SK-N-SH (cell line): ENCODE measurements around the gene PHEX. TPM values are rescaled to one million over a fixed set of nuclear protein-coding genes. Genes with fewer than 3 reads are reported as not detected.

Experiments
- CTCF ChIA-PET: fragments of 300-600, 350-600 bp; formaldehyde crosslinking; extraction: SDS; loops from one replicate; lab custom pipeline; 2021; lab: Yijun Ruan, JAX
- POLR2A ChIA-PET: fragments of 350-600 bp; sonication (Branson Sonifier 250); formaldehyde crosslinking; extraction: SDS; loops from one replicate; lab custom pipeline; 2020; ENCODE audit warnings: antibody characterized with exemption, inconsistent platforms; lab: Yijun Ruan, JAX
- DNase-seq: peaks from one replicate; pipeline ENCODE4 v3.0.0; 2012
- H2AFZ ChIP-seq: fragments of 200-600 bp; sonication (generic); 2 replicates; pipeline ENCODE4 v1.8.1; 2016; ENCODE audit warnings: antibody characterized with exemption, mild to moderate bottlenecking, low read depth
- H3F3A ChIP-seq: fragments of 200-600 bp; sonication (generic); replicated peaks from 2 replicates; pipeline ENCODE3; 2016; ENCODE audit warnings: antibody characterized with exemption, mild to moderate bottlenecking; ENCODE audit not compliant: insufficient read depth
- H3K27ac ChIP-seq, 2 experiments: fragments of 200-500 bp in 1 of 2; fragments of 200-600 bp in 1 of 2; sonication (Bioruptor generic) in 1 of 2; sonication (generic), shearing (Covaris generic) in 1 of 2; 2 replicates each; pipeline versions ENCODE4 v1.5.1 to v1.6.1; 2014 to 2016; ENCODE audit warnings: low read depth in 2 of 2, inconsistent platforms in 1 of 2, low read length in 1 of 2, mild to moderate bottlenecking in 1 of 2, mixed read lengths in 1 of 2
- H3K27me3 ChIP-seq: fragments of 200-600 bp; sonication (generic), shearing (Covaris generic); 2 replicates; pipeline ENCODE4 v1.6.1; 2016; ENCODE audit warnings: mixed run types; ENCODE audit not compliant: insufficient read depth
- H3K36me3 ChIP-seq, 2 experiments: fragments of 200-500 bp in 1 of 2; fragments of 200-600 bp in 1 of 2; sonication (Bioruptor generic) in 1 of 2; sonication (generic) in 1 of 2; replicated peaks in 1 of 2; 2 replicates each; pipeline versions ENCODE3 to v1.5.1; 2014 to 2016; ENCODE audit warnings: low read length in 1 of 2, mild to moderate bottlenecking in 1 of 2; ENCODE audit not compliant: insufficient read depth in 2 of 2, control insufficient read depth in 1 of 2
- H3K4me1 ChIP-seq, 2 experiments: fragments of 200-500 bp in 1 of 2; fragments of 200-600 bp in 1 of 2; sonication (Bioruptor generic) in 1 of 2; sonication (generic), shearing (Covaris generic) in 1 of 2; 2 replicates each; pipeline versions ENCODE4 v1.5.1 to v1.6.1; 2014 to 2016; ENCODE audit warnings: low read depth in 1 of 2, low read length in 1 of 2, mixed run types in 1 of 2; ENCODE audit not compliant: insufficient read depth in 2 of 2, control insufficient read depth in 1 of 2
- H3K4me2 ChIP-seq: fragments of 200-600 bp; sonication (generic), shearing (Covaris generic); 2 replicates; pipeline ENCODE4 v1.6.1; 2017; ENCODE audit warnings: mixed run types
- H3K4me3 ChIP-seq, 2 experiments: fragments of 200-500 bp in 1 of 2; fragments of 200-600 bp in 1 of 2; sonication (Bioruptor generic) in 1 of 2; sonication (generic), shearing (Covaris generic) in 1 of 2; 2 replicates each; pipeline versions ENCODE4 v1.5.1 to v1.8.1; 2014 to 2016; ENCODE audit warnings: low read depth in 2 of 2, inconsistent platforms in 1 of 2, low read length in 1 of 2, mild to moderate bottlenecking in 1 of 2, mixed read lengths in 1 of 2, moderate library complexity in 1 of 2
- H3K79me2 ChIP-seq: fragments of 200-600 bp; sonication (generic); 2 replicates; pipeline ENCODE4 v1.8.1; 2017; ENCODE audit warnings: mild to moderate bottlenecking; ENCODE audit not compliant: insufficient read depth
- H3K9ac ChIP-seq: fragments of 200-600 bp; sonication (generic); 2 replicates; pipeline ENCODE4 v1.6.1; 2017; ENCODE audit warnings: mixed run types
- H3K9me2 ChIP-seq: fragments of 200-600 bp; sonication (generic); 2 replicates; pipeline ENCODE4 v1.6.1; 2017; ENCODE audit warnings: mixed run types
- H3K9me3 ChIP-seq: fragments of 200-600 bp; sonication (generic); 2 replicates; pipeline ENCODE4 v1.6.1; 2017; ENCODE audit warnings: mixed run types, mild to moderate bottlenecking, moderate library complexity
- H4K20me1 ChIP-seq: fragments of 200-600 bp; sonication (generic); 2 replicates; pipeline ENCODE4 v1.6.1; 2017; ENCODE audit warnings: mild to moderate bottlenecking, mixed run types; ENCODE audit not compliant: insufficient read depth
- EP300 ChIP-seq, 2 experiments: IDR thresholded peaks; 2 replicates each; pipeline versions ENCODE4 v1.4.0 to v1.6.1; 2012; ENCODE audit warnings: borderline replicate concordance in 1 of 2, low read depth in 1 of 2, low read length in 1 of 2
- EZH2phosphoT487 ChIP-seq: fragments of 200-600 bp; sonication (generic); IDR thresholded peaks from 2 replicates; pipeline ENCODE4 v1.6.1; 2017; ENCODE audit warnings: low read depth, mixed run types, mild to moderate bottlenecking, antibody characterized with exemption, moderate library complexity, borderline replicate concordance
- FOSL2 ChIP-seq: IDR thresholded peaks from 2 replicates; pipeline ENCODE4 v1.4.0; 2012; ENCODE audit warnings: low read depth, mild to moderate bottlenecking, moderate library complexity, borderline replicate concordance
- FOXM1 ChIP-seq: IDR thresholded peaks from 2 replicates; pipeline ENCODE4 v1.4.0; 2012; ENCODE audit warnings: low read depth, mild to moderate bottlenecking
- GATA2 ChIP-seq: sonication (generic); formaldehyde crosslinking; IDR thresholded peaks from 2 replicates; pipeline ENCODE4 v1.5.0; 2020; ENCODE audit warnings: mild to moderate bottlenecking, missing genetic modification reagents
- IRF3 ChIP-seq: fragments of 150-350 bp; IDR thresholded peaks from 2 replicates; pipeline ENCODE4 v1.6.1; 2016; ENCODE audit warnings: mild to moderate bottlenecking, low read depth, low read length
- JUND ChIP-seq: IDR thresholded peaks from 2 replicates; pipeline ENCODE4 v1.4.0; 2012
- MEF2A ChIP-seq: IDR thresholded peaks from 2 replicates; pipeline ENCODE4 v1.4.0; 2012; ENCODE audit warnings: low read depth, borderline replicate concordance
- NFIC ChIP-seq: IDR thresholded peaks from 2 replicates; pipeline ENCODE4 v1.4.0; 2012; ENCODE audit warnings: borderline replicate concordance
- PBX3 ChIP-seq: IDR thresholded peaks from 2 replicates; pipeline ENCODE4; 2012
- POLR2AphosphoS5 ChIP-seq: IDR thresholded peaks from 2 replicates; pipeline ENCODE4 v1.6.1; 2012; ENCODE audit warnings: low read depth, low read length
- RAD21 ChIP-seq: IDR thresholded peaks from 2 replicates; pipeline ENCODE4 v1.6.1; 2012; ENCODE audit warnings: mild to moderate bottlenecking, low read length
- SMC3 ChIP-seq: IDR thresholded peaks from 2 replicates; pipeline ENCODE4 v1.6.1; 2012; ENCODE audit warnings: low read depth, low read length, improper control_type of control experiment
- TCF12 ChIP-seq: IDR thresholded peaks from 2 replicates; pipeline ENCODE4 v1.4.0; 2012
- WGBS: methylation state at CpG from one replicate; pipeline ENCODE4 v1.1.6; 2017; ENCODE audit warnings: low lambda C conversion rate; 5-methylcytosine and 5-hydroxymethylcytosine counted together
- polyA plus RNA-seq, 3 experiments: library from polyadenylated mRNA; depleted of rRNA; stranded (reverse); fragments of >200 nt; gene quantifications; 2 replicates each; pipeline ENCODE4 v1.2.3, GENCODE V29; 2012
- TF ChIP-seq, protein P1 (sequence below): fragments of 200-600 bp; sonication (generic); IDR thresholded peaks from 2 replicates; pipeline ENCODE4 v1.6.1; 2017; ENCODE audit warnings: antibody characterized with exemption, mild to moderate bottlenecking, moderate library complexity
- TF ChIP-seq, protein P2 (sequence below): IDR thresholded peaks from 2 replicates; pipeline ENCODE4 v1.4.0; 2012; ENCODE audit warnings: low read depth, borderline replicate concordance

The PHEX gene
- polyA plus RNA-seq, 1 of the 3 experiments (the other 2 are of a cell fraction), result 0.35 TPM

GRCh38 chrX:22220941-22221340, 188.8 kb downstream of the PHEX start:
- Histone ChIP-seq H3K27me3 (no peaks in the 10 kb centered on the region), H3K4me2 (peak overlapping the region; percentile 4; the same call in 1 of the 2 replicates), H3K36me3 (peaks cover 0 to 2% of the 10 kb centered on the region in 2 experiments), H3K4me3 (no peak overlapping the region), H2AFZ (0 out of 2 replicates have a peak overlapping the region, but pooled peaks have one; percentile 45), H4K20me1 (no peaks in the 10 kb centered on the region), H3K27ac (peak overlapping the region in 1 of 2 experiments; percentile 76; a peak in 2 of 4 replicates), H3K79me2 (no peaks in the 10 kb centered on the region), H3K9me2 (no peaks in the 10 kb centered on the region), H3K9me3 (no peaks in the 10 kb centered on the region), H3F3A (peaks cover 9% of the 10 kb centered on the region)
- DNase-seq, result no peak
- WGBS, result 9% methylated on average over 2 of the region's 2 CpGs
- CTCF ChIA-PET, result no interaction called here
- peak; percentile 76 for TF ChIP-seq FOSL2
- TF ChIP-seq GATA2 (CRISPR knock-in tag), result no peak
- TF ChIP-seq POLR2AphosphoS5, result no peak
- TF ChIP-seq, protein P1, sequence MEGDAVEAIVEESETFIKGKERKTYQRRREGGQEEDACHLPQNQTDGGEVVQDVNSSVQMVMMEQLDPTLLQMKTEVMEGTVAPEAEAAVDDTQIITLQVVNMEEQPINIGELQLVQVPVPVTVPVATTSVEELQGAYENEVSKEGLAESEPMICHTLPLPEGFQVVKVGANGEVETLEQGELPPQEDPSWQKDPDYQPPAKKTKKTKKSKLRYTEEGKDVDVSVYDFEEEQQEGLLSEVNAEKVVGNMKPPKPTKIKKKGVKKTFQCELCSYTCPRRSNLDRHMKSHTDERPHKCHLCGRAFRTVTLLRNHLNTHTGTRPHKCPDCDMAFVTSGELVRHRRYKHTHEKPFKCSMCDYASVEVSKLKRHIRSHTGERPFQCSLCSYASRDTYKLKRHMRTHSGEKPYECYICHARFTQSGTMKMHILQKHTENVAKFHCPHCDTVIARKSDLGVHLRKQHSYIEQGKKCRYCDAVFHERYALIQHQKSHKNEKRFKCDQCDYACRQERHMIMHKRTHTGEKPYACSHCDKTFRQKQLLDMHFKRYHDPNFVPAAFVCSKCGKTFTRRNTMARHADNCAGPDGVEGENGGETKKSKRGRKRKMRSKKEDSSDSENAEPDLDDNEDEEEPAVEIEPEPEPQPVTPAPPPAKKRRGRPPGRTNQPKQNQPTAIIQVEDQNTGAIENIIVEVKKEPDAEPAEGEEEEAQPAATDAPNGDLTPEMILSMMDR, result no peak
- TF ChIP-seq TCF12, result peak; percentile 60; the same call in 1 of the 2 replicates
- no peak for TF ChIP-seq EZH2phosphoT487
- TF ChIP-seq JUND, result peak; percentile 54
- TF ChIP-seq PBX3, result 0 out of 2 replicates have a peak, but pooled peaks have one; percentile 25
- TF ChIP-seq SMC3, result no peak
- no peak for TF ChIP-seq FOXM1
- peak in 1 of 2 experiments; percentile 53; a peak in 1 of 4 replicates for TF ChIP-seq EP300 (IDR thresholded peaks at IDR 0.05; ENCODE audit: borderline replicate concordance in 1 of 2, low read depth in 1 of 2, low read length in 1 of 2)
- TF ChIP-seq, all 33 proteins: peak for 5
- H3K4me1 ChIP-seq, result no peaks in the 10 kb centered on the region
- POLR2A ChIA-PET, result no interaction called here
- H3K9ac ChIP-seq, result peak overlapping the region; percentile 16; the same call in 1 of the 2 replicates

- no peak overlapping the region for H3K4me3 ChIP-seq
- no peaks in the 10 kb centered on the region for H4K20me1 ChIP-seq
- H3K4me1 ChIP-seq, result no peaks in the 10 kb centered on the region
- no peaks in the 10 kb centered on the region for H3K36me3 ChIP-seq
- no peak overlapping the region for H3K27ac ChIP-seq
- no peak overlapping the region for H2AFZ ChIP-seq
- CTCF ChIA-PET, result no interaction called here
- no peaks in the 10 kb centered on the region for H3K27me3 ChIP-seq
- no peaks in the 10 kb centered on the region for H3K9me3 ChIP-seq
- H3K9ac ChIP-seq, result no peak overlapping the region
- DNase-seq, result no peak
- POLR2A ChIA-PET, result no interaction called here
- H3F3A ChIP-seq, result peaks cover 10% of the 10 kb centered on the region
- no peak overlapping the region for H3K4me2 ChIP-seq
- WGBS, result 43% methylated on average over 3 of the region's 6 CpGs
- TF ChIP-seq MEF2A (no peak), NFIC (no peak), EP300 (IDR thresholded peaks at IDR 0.05; ENCODE audit: borderline replicate concordance in 1 of 2, low read depth in 1 of 2, low read length in 1 of 2) (no peak), FOXM1 (no peak), IRF3 (no peak), RAD21 (no peak), JUND (no peak), SMC3 (no peak)
- TF ChIP-seq, protein P2, sequence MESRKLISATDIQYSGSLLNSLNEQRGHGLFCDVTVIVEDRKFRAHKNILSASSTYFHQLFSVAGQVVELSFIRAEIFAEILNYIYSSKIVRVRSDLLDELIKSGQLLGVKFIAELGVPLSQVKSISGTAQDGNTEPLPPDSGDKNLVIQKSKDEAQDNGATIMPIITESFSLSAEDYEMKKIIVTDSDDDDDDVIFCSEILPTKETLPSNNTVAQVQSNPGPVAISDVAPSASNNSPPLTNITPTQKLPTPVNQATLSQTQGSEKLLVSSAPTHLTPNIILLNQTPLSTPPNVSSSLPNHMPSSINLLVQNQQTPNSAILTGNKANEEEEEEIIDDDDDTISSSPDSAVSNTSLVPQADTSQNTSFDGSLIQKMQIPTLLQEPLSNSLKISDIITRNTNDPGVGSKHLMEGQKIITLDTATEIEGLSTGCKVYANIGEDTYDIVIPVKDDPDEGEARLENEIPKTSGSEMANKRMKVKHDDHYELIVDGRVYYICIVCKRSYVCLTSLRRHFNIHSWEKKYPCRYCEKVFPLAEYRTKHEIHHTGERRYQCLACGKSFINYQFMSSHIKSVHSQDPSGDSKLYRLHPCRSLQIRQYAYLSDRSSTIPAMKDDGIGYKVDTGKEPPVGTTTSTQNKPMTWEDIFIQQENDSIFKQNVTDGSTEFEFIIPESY, result no peak
- TF ChIP-seq, all 33 proteins: peak for 0
- no peaks in the 10 kb centered on the region for H3K9me2 ChIP-seq
- no peaks in the 10 kb centered on the region for H3K79me2 ChIP-seq
Observed at GRCh38 chrX:22234380-22234779, 202.3 kb downstream of the PHEX start.
